ENCODE results near the gene SORCS2. TPM values are rescaled to one million over a fixed set of nuclear protein-coding genes. Genes with fewer than 3 reads are reported as not detected.

The SORCS2 gene
- total RNA-seq, 1 experiment from 2014 or later = 0.15 TPM

- intact Hi-C loops (cut with micrococcal nuclease; ENCODE audit: unreplicated experiment) (no loop called here), in situ Hi-C loops (cut with HindIII; ENCODE audit: low pct_unique_long_range_greater_than_20kb, low sequenced_read_pairs) (no loop called here)
- TF ChIP-seq CTCF (IDR thresholded peaks at IDR 0.05) (no peak), SIN3A (IDR thresholded peaks at IDR 0.05; ENCODE audit: borderline replicate concordance, insufficient read depth, low read depth, low read length) (no peak), REST (IDR thresholded peaks at IDR 0.05; ENCODE audit: insufficient read depth in 1 of 2, low read depth in 2 of 2, low read length in 1 of 2) (no peak), TCF7L2 (IDR thresholded peaks at IDR 0.05; ENCODE audit: low read depth, low read length) (no peak), POLR2AphosphoS5 (IDR thresholded peaks at IDR 0.05; ENCODE audit: low read depth, low read length) (no peak)
- Histone ChIP-seq H3K36me3 (ENCODE audit: control insufficient read depth, insufficient read depth, low read length) (no peaks in the 10 kb centered on the region), H3K4me3 (ENCODE audit: low read depth in 2 of 2, low read length in 2 of 2) (no peak overlapping the region), H3K27me3 (ENCODE audit: control insufficient read depth, insufficient read depth, low read length) (no peaks in the 10 kb centered on the region), H3K4me1 (ENCODE audit: control insufficient read depth, insufficient read depth, low read length) (no peaks in the 10 kb centered on the region), H3K27ac (ENCODE audit: low read length) (no peak overlapping the region), H3K9me3 (ENCODE audit: control insufficient read depth, insufficient read depth, low read depth, low read length) (no peaks in the 10 kb centered on the region)
- ATAC-seq (no peak), DNase-seq (ENCODE audit: low read depth, low spot score) (no peak)
- CTCF ChIA-PET = no interaction called here
- no TSS peak for BruUV-seq (replicated peaks)
- POLR2A ChIA-PET = no interaction called here
These were observed 466.2 kb downstream of the SORCS2 start for GRCh38 chr4:7658341-7659204.

- BruUV-seq (replicated peaks) = no TSS peak
- Histone ChIP-seq H3K4me1 (ENCODE audit: control insufficient read depth, insufficient read depth, low read length) (no peaks in the 10 kb centered on the region), H3K27ac (ENCODE audit: low read length) (no peak overlapping the region), H3K27me3 (ENCODE audit: control insufficient read depth, insufficient read depth, low read length) (no peaks in the 10 kb centered on the region), H3K9me3 (ENCODE audit: control insufficient read depth, insufficient read depth, low read depth, low read length) (no peaks in the 10 kb centered on the region), H3K4me3 (ENCODE audit: low read depth in 2 of 2, low read length in 2 of 2) (no peak overlapping the region), H3K36me3 (ENCODE audit: control insufficient read depth, insufficient read depth, low read length) (no peaks in the 10 kb centered on the region)
- ChIA-PET CTCF (no interaction called here), POLR2A (no interaction called here)
- ATAC-seq (no peak), DNase-seq (ENCODE audit: low read depth, low spot score) (no peak)
- TF ChIP-seq POLR2AphosphoS5 (IDR thresholded peaks at IDR 0.05; ENCODE audit: low read depth, low read length) (no peak), TCF7L2 (IDR thresholded peaks at IDR 0.05; ENCODE audit: low read depth, low read length) (no peak), REST (IDR thresholded peaks at IDR 0.05; ENCODE audit: insufficient read depth in 1 of 2, low read depth in 2 of 2, low read length in 1 of 2) (no peak), SIN3A (IDR thresholded peaks at IDR 0.05; ENCODE audit: borderline replicate concordance, insufficient read depth, low read depth, low read length) (no peak), CTCF (IDR thresholded peaks at IDR 0.05) (no peak)
- intact Hi-C loops (cut with micrococcal nuclease; ENCODE audit: unreplicated experiment) = no loop called here
- in situ Hi-C loops (cut with HindIII; ENCODE audit: low pct_unique_long_range_greater_than_20kb, low sequenced_read_pairs) = no loop called here
These were observed 467.3 kb downstream of the SORCS2 start for GRCh38 chr4:7659429-7660175.

Measured in Panc1 (cell line).